Measurements from ENCODE around the gene TRPT1.

Gene TRPT1

DNA sequence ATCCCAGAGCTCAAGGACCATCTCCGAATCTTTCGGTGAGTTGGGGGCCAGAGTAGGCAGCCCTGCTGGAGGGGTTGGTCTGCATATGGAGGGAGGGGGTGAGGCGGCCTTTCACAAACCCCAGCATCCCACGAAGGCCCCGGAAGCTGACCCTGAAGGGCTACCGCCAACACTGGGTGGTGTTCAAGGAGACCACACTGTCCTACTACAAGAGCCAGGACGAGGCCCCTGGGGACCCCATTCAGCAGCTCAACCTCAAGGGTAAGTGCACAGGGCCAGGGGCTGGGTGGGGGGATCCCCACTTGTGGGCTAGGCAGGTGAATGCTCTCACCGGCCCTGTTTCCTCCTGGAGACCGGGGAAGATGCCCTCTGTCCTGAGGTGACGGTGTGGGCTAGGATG lies 6.2 kb downstream of the TRPT1 start:
- Histone ChIP-seq H3K27ac (ENCODE audit: low read depth, low read length) (no peak overlapping the region), H3K9me3 (ENCODE audit: control insufficient read depth in 1 of 2, low read length in 2 of 2) (no peaks in the 10 kb centered on the region), H3K36me3 (ENCODE audit: control insufficient read depth in 1 of 2, insufficient read depth in 2 of 2, low read length in 2 of 2) (peaks cover 9 to 42% of the 10 kb centered on the region in 2 donors), H3K4me3 (ENCODE audit: low read depth in 1 of 2, low read length in 2 of 2) (no peak overlapping the region), H3K4me1 (ENCODE audit: control insufficient read depth in 1 of 2, insufficient read depth in 2 of 2, low read length in 2 of 2) (peaks cover 9% of the 10 kb centered on the region in 2 donors), H3K9ac (ENCODE audit: low read depth in 1 of 2, low read length in 2 of 2) (no peak overlapping the region), H3K27me3 (ENCODE audit: control insufficient read depth in 1 of 2, insufficient read depth in 2 of 2, low read length in 2 of 2) (no peaks in the 10 kb centered on the region)

GRCh38 chr11:64219354-64219684 lies 6.7 kb downstream of the TRPT1 start:
- H3K4me1 ChIP-seq (ENCODE audit: control insufficient read depth in 1 of 2, insufficient read depth in 2 of 2, low read length in 2 of 2), result peaks cover 4 to 8% of the 10 kb centered on the region in 2 donors
- H3K9ac ChIP-seq (ENCODE audit: low read depth in 1 of 2, low read length in 2 of 2), result no peak overlapping the region
- H3K36me3 ChIP-seq (ENCODE audit: control insufficient read depth in 1 of 2, insufficient read depth in 2 of 2, low read length in 2 of 2), result peaks cover 9 to 41% of the 10 kb centered on the region in 2 donors
- no peaks in the 10 kb centered on the region for H3K9me3 ChIP-seq (ENCODE audit: control insufficient read depth in 1 of 2, low read length in 2 of 2)
- no peak overlapping the region for H3K27ac ChIP-seq (ENCODE audit: low read depth, low read length)
- H3K4me3 ChIP-seq (ENCODE audit: low read depth in 1 of 2, low read length in 2 of 2), result no peak overlapping the region
- H3K27me3 ChIP-seq (ENCODE audit: control insufficient read depth in 1 of 2, insufficient read depth in 2 of 2, low read length in 2 of 2), result no peaks in the 10 kb centered on the region

DNA sequence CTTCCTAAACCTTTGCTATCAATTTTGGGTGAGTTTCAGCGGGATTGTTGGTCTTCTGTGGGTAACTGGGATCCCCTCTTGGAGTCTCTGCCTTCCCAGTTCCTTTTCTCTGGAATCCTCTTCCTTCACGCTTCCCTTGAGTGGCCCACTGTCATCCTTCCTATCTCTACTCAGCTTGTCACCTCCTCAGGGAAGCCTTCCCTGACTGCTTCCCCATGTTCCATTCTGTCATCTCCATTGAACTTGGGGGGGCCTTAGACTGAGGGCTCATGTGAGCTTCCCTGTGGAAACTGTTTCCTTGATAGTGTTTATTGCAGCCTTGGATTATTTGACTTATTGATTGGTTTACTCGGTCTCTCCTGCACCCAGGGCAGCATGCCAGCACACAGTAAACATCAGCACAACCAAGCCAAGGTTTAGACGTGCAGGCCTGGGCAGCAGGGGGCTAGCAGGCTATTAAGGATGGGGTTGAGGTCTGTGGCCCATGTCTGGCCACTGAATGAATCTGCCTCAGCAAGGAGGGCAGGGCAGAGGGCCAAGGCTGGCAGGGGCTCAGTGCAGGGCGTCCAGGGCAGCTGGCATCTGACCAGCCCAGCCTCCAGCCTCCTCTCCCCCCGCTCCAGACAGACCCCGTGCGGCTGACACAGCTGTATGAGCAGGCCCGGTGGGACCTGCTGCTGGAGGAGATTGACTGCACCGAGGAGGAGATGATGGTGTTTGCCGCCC lies 7.2 kb downstream of the TRPT1 start:
- Histone ChIP-seq H3K9me3 (ENCODE audit: control insufficient read depth in 1 of 2, low read length in 2 of 2) (no peaks in the 10 kb centered on the region), H3K27me3 (ENCODE audit: control insufficient read depth in 1 of 2, insufficient read depth in 2 of 2, low read length in 2 of 2) (no peaks in the 10 kb centered on the region), H3K9ac (ENCODE audit: low read depth in 1 of 2, low read length in 2 of 2) (no peak overlapping the region), H3K36me3 (ENCODE audit: control insufficient read depth in 1 of 2, insufficient read depth in 2 of 2, low read length in 2 of 2) (peaks cover 9 to 36% of the 10 kb centered on the region in 2 donors), H3K4me1 (ENCODE audit: control insufficient read depth in 1 of 2, insufficient read depth in 2 of 2, low read length in 2 of 2) (peaks cover 4 to 8% of the 10 kb centered on the region in 2 donors), H3K4me3 (ENCODE audit: low read depth in 1 of 2, low read length in 2 of 2) (no peak overlapping the region), H3K27ac (ENCODE audit: low read depth, low read length) (no peak overlapping the region)

GRCh38 chr11:64216879-64217278 lies 9.1 kb downstream of the TRPT1 start:
- H3K4me3 ChIP-seq (ENCODE audit: low read depth in 1 of 2, low read length in 2 of 2), result no peak overlapping the region
- no peak overlapping the region for H3K27ac ChIP-seq (ENCODE audit: low read depth, low read length)
- H3K9ac ChIP-seq (ENCODE audit: low read depth in 1 of 2, low read length in 2 of 2), result no peak overlapping the region
- H3K4me1 ChIP-seq (ENCODE audit: control insufficient read depth in 1 of 2, insufficient read depth in 2 of 2, low read length in 2 of 2), result peaks cover 4 to 8% of the 10 kb centered on the region in 2 donors
- H3K36me3 ChIP-seq (ENCODE audit: control insufficient read depth in 1 of 2, insufficient read depth in 2 of 2, low read length in 2 of 2), result peaks cover 9 to 31% of the 10 kb centered on the region in 2 donors
- no peaks in the 10 kb centered on the region for H3K9me3 ChIP-seq (ENCODE audit: control insufficient read depth in 1 of 2, low read length in 2 of 2)
- H3K27me3 ChIP-seq (ENCODE audit: control insufficient read depth in 1 of 2, insufficient read depth in 2 of 2, low read length in 2 of 2), result no peaks in the 10 kb centered on the region

- Histone ChIP-seq H3K27me3 (ENCODE audit: control insufficient read depth in 1 of 2, insufficient read depth in 2 of 2, low read length in 2 of 2) (no peaks in the 10 kb centered on the region), H3K4me3 (ENCODE audit: low read depth in 1 of 2, low read length in 2 of 2) (no peak overlapping the region), H3K4me1 (ENCODE audit: control insufficient read depth in 1 of 2, insufficient read depth in 2 of 2, low read length in 2 of 2) (peaks cover 14% of the 10 kb centered on the region in 2 donors), H3K9ac (ENCODE audit: low read depth in 1 of 2, low read length in 2 of 2) (no peak overlapping the region), H3K36me3 (ENCODE audit: control insufficient read depth in 1 of 2, insufficient read depth in 2 of 2, low read length in 2 of 2) (peaks cover 4 to 24% of the 10 kb centered on the region in 2 donors), H3K9me3 (ENCODE audit: control insufficient read depth in 1 of 2, low read length in 2 of 2) (no peaks in the 10 kb centered on the region), H3K27ac (ENCODE audit: low read depth, low read length) (no peak overlapping the region)
Measured at GRCh38 chr11:64211181-64211872, 14.7 kb downstream of the TRPT1 start.

DNA sequence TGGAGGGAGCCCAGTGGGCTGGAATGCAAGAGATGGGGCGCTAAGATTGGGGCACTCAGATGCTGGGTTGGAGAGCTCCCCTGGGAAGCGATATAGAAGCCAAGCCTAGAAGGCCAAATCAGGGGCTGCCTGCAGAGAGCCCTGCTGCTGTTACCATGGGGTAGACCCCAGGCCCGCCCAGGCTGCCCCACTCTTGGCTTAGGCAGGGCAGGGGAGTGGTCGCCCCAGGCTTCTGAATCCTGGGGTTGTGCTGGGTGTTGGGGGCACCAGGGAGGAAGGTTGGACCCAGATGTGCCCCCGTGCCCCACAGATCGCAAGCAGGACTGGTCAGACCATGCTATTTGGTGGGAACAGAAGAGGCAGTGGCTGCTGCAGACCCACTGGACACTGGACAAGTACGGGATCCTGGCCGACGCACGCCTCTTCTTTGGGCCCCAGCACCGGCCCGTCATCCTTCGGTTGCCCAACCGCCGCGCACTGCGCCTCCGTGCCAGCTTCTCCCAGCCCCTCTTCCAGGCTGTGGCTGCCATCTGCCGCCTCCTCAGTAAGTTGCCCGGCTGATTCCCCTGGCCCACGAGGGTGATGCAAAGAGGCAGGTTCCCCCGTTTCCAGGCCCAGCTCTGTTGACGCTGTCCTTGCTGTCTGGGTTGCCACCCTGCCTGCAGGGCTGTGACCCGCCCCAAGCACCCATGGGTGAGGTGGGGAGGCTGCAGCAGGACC lies 15.5 kb downstream of the TRPT1 start:
- peaks cover 4 to 24% of the 10 kb centered on the region in 2 donors for H3K36me3 ChIP-seq (ENCODE audit: control insufficient read depth in 1 of 2, insufficient read depth in 2 of 2, low read length in 2 of 2)

DNA sequence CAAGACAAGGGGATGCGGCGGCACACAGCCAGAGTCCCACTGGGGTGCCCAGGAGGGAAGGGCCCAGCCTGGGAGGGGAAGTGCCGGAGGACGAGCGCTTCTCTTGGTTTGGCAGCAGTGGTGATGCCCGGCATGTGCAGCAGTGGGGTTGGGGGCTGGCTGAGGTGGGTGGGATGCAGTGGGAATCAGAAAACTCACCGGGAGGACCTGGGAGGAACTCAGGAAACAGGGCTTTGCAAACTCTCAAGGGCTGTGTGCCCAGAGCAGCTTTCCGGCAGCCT lies 16.5 kb downstream of the TRPT1 start:
- no peak overlapping the region for H3K4me3 ChIP-seq (ENCODE audit: low read depth in 1 of 2, low read length in 2 of 2)
- H3K36me3 ChIP-seq (ENCODE audit: control insufficient read depth in 1 of 2, insufficient read depth in 2 of 2, low read length in 2 of 2), result peaks cover 4 to 21% of the 10 kb centered on the region in 2 donors
- H3K27me3 ChIP-seq (ENCODE audit: control insufficient read depth in 1 of 2, insufficient read depth in 2 of 2, low read length in 2 of 2), result no peaks in the 10 kb centered on the region
- peaks cover 29 to 30% of the 10 kb centered on the region in 2 donors for H3K4me1 ChIP-seq (ENCODE audit: control insufficient read depth in 1 of 2, insufficient read depth in 2 of 2, low read length in 2 of 2)
- H3K27ac ChIP-seq (ENCODE audit: low read depth, low read length), result no peak overlapping the region
- no peaks in the 10 kb centered on the region for H3K9me3 ChIP-seq (ENCODE audit: control insufficient read depth in 1 of 2, low read length in 2 of 2)
- no peak overlapping the region for H3K9ac ChIP-seq (ENCODE audit: low read depth in 1 of 2, low read length in 2 of 2)

More for the DNA sequence above, 15.5 kb downstream of the TRPT1 start:
- Histone ChIP-seq H3K9me3 (ENCODE audit: control insufficient read depth in 1 of 2, low read length in 2 of 2) (no peaks in the 10 kb centered on the region), H3K27me3 (ENCODE audit: control insufficient read depth in 1 of 2, insufficient read depth in 2 of 2, low read length in 2 of 2) (no peaks in the 10 kb centered on the region), H3K4me1 (ENCODE audit: control insufficient read depth in 1 of 2, insufficient read depth in 2 of 2, low read length in 2 of 2) (peaks cover 22 to 23% of the 10 kb centered on the region in 2 donors), H3K27ac (ENCODE audit: low read depth, low read length) (no peak overlapping the region), H3K9ac (ENCODE audit: low read depth in 1 of 2, low read length in 2 of 2) (no peak overlapping the region), H3K4me3 (ENCODE audit: low read depth in 1 of 2, low read length in 2 of 2) (no peak overlapping the region)

- no peaks in the 10 kb centered on the region for H3K9me3 ChIP-seq (ENCODE audit: control insufficient read depth in 1 of 2, low read length in 2 of 2)
- H3K4me3 ChIP-seq (ENCODE audit: low read depth in 1 of 2, low read length in 2 of 2), result no peak overlapping the region
- H3K4me1 ChIP-seq (ENCODE audit: control insufficient read depth in 1 of 2, insufficient read depth in 2 of 2, low read length in 2 of 2), result peaks cover 33 to 35% of the 10 kb centered on the region in 2 donors
- no peak overlapping the region for H3K9ac ChIP-seq (ENCODE audit: low read depth in 1 of 2, low read length in 2 of 2)
- peaks cover 5 to 23% of the 10 kb centered on the region in 2 donors for H3K36me3 ChIP-seq (ENCODE audit: control insufficient read depth in 1 of 2, insufficient read depth in 2 of 2, low read length in 2 of 2)
- H3K27ac ChIP-seq (ENCODE audit: low read depth, low read length), result no peak overlapping the region
- no peaks in the 10 kb centered on the region for H3K27me3 ChIP-seq (ENCODE audit: control insufficient read depth in 1 of 2, insufficient read depth in 2 of 2, low read length in 2 of 2)
Measured at GRCh38 chr11:64208796-64209562, 17.0 kb downstream of the TRPT1 start.

DNA sequence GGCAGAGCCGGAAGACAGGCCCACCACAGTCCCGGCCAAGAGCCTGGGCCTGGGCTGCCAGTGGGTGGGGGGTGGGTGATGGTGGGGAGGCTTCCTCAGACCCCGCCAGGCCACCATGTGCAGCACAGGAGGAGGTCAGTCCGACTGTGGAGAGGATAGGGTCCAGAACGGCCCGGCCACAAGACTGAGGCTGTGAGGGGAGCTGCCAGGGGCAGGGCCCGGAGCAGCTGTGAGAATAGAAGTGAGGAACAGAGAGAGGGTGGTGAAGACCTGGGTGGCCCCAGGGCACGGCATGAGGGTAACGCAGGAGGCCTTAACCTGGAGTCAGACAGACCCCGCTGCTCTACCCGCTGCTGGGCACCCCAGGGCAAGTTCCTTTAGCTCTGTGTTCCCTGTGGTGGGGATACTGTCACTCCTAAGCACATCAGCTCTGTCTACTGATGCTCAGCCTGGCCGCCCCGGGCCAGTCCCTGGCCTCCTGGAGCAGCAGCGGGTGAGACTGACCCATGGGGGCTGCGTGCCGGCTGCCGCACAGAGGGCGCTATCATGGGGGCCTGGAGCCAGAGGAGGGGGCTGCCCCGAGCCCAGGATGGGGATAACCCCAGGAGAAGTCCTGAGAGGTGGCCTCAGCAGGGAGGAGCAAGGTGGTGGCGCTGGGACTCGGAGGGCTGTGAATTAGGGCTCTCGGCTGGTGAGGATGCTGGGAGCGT lies 17.7 kb downstream of the TRPT1 start:
- H3K9ac ChIP-seq (ENCODE audit: low read depth in 1 of 2, low read length in 2 of 2), result peak overlapping the region; percentile 47 to 90
- H3K27me3 ChIP-seq (ENCODE audit: control insufficient read depth in 1 of 2, insufficient read depth in 2 of 2, low read length in 2 of 2), result no peaks in the 10 kb centered on the region
- no peaks in the 10 kb centered on the region for H3K9me3 ChIP-seq (ENCODE audit: control insufficient read depth in 1 of 2, low read length in 2 of 2)
- H3K4me1 ChIP-seq (ENCODE audit: control insufficient read depth in 1 of 2, insufficient read depth in 2 of 2, low read length in 2 of 2), result peaks cover 33 to 38% of the 10 kb centered on the region in 2 donors
- peak overlapping the region; percentile 89 for H3K4me3 ChIP-seq (ENCODE audit: low read depth in 1 of 2, low read length in 2 of 2)
- H3K27ac ChIP-seq (ENCODE audit: low read depth, low read length), result peak overlapping the region; percentile 88
- peaks cover 11 to 30% of the 10 kb centered on the region in 2 donors for H3K36me3 ChIP-seq (ENCODE audit: control insufficient read depth in 1 of 2, insufficient read depth in 2 of 2, low read length in 2 of 2)

All from duodenal mucosa (tissue), 2 donors.